Mesothelial cell of epicardium (in vitro differentiated cells): ENCODE results near the gene SLAMF9. TPM values are rescaled to one million over a fixed set of nuclear protein-coding genes. Genes with fewer than 3 reads are reported as not detected.

Source experiments
- DNase-seq, 2 experiments: peaks; one replicate each; pipeline ENCODE4 v3.0.0; 2021; ENCODE audit warnings: low spot score in 2 of 2; ENCODE audit not compliant: unreplicated experiment in 2 of 2
- H3K27ac Mint-ChIP-seq: 2 replicates; pipeline ENCODE4 v1.8.0; 2021; ENCODE audit warnings: mixed read lengths
- H3K27me3 Mint-ChIP-seq: 2 replicates; pipeline ENCODE4 v1.8.0; 2021; ENCODE audit warnings: low read depth, mixed read lengths
- H3K36me3 Mint-ChIP-seq: 2 replicates; pipeline ENCODE4 v1.8.0; 2021; ENCODE audit warnings: mixed read lengths
- H3K4me1 Mint-ChIP-seq: 2 replicates; pipeline ENCODE4 v1.8.0; 2021; ENCODE audit warnings: mixed read lengths
- H3K4me3 Mint-ChIP-seq: 2 replicates; pipeline ENCODE4 v1.8.0; 2021; ENCODE audit warnings: mild to moderate bottlenecking, moderate library complexity, mixed read lengths
- H3K9me3 Mint-ChIP-seq: 2 replicates; pipeline ENCODE4 v1.8.0; 2021; ENCODE audit warnings: mixed read lengths
- CTCF ChIP-seq: fragments of 200-600 bp; sonication (generic); IDR thresholded peaks from one replicate; pipeline ENCODE4 v1.5.0; 2021; ENCODE audit warnings: antibody characterized with exemption; ENCODE audit not compliant: unreplicated experiment
- total RNA-seq: library from RNA; stranded (reverse); gene quantifications from 3 replicates; pipeline ENCODE4 v1.2.1, GENCODE V29; 2021

SLAMF9 gene
- total RNA-seq, 1 donor from 2014 or later: not detected

- H3K27ac Mint-ChIP-seq: no peak overlapping the region
- no peak for DNase-seq
- no peaks in the 10 kb centered on the region for H3K36me3 Mint-ChIP-seq
- no peak for TF ChIP-seq CTCF
- no peak overlapping the region for H3K4me3 Mint-ChIP-seq
- H3K27me3 Mint-ChIP-seq: peaks cover 20% of the 10 kb centered on the region
- H3K9me3 Mint-ChIP-seq: no peaks in the 10 kb centered on the region
- H3K4me1 Mint-ChIP-seq: peaks cover 45% of the 10 kb centered on the region
Measured at GRCh38 chr1:159951016-159951415, 3.0 kb downstream of the SLAMF9 start.

- DNase-seq: no peak
- TF ChIP-seq CTCF: no peak
- peaks cover 48% of the 10 kb centered on the region for H3K4me1 Mint-ChIP-seq
- H3K27ac Mint-ChIP-seq: no peak overlapping the region
- H3K36me3 Mint-ChIP-seq: no peaks in the 10 kb centered on the region
- H3K9me3 Mint-ChIP-seq: no peaks in the 10 kb centered on the region
- H3K4me3 Mint-ChIP-seq: no peak overlapping the region
- peaks cover 17% of the 10 kb centered on the region for H3K27me3 Mint-ChIP-seq
Measured at GRCh38 chr1:159949981-159950381, 4.1 kb downstream of the SLAMF9 start.

GRCh38 chr1:159949123-159949522, 4.9 kb downstream of the SLAMF9 start:
- Mint-ChIP-seq H3K27ac (peak overlapping the region; percentile 14), H3K27me3 (peaks cover 17% of the 10 kb centered on the region)
- DNase-seq: no peak

GRCh38 chr1:159947942-159948341, 6.1 kb downstream of the SLAMF9 start:
- peak overlapping the region; percentile 76 for H3K27ac Mint-ChIP-seq
- TF ChIP-seq CTCF: no peak
- no peaks in the 10 kb centered on the region for H3K36me3 Mint-ChIP-seq
- no peak overlapping the region for H3K4me3 Mint-ChIP-seq
- H3K9me3 Mint-ChIP-seq: no peaks in the 10 kb centered on the region
- no peak for DNase-seq
- H3K4me1 Mint-ChIP-seq: peaks cover 60% of the 10 kb centered on the region
- peaks cover 10% of the 10 kb centered on the region for H3K27me3 Mint-ChIP-seq

More at GRCh38 chr1:159949123-159949522, 4.9 kb downstream of the SLAMF9 start:
- Mint-ChIP-seq H3K4me1 (peaks cover 53% of the 10 kb centered on the region), H3K36me3 (no peaks in the 10 kb centered on the region), H3K4me3 (no peak overlapping the region), H3K9me3 (no peaks in the 10 kb centered on the region)
- no peak for TF ChIP-seq CTCF

GRCh38 chr1:159946242-159947187, 7.5 kb downstream of the SLAMF9 start:
- no peak for TF ChIP-seq CTCF
- Mint-ChIP-seq H3K4me3 (peak overlapping the region; percentile 93), H3K9me3 (no peaks in the 10 kb centered on the region), H3K27ac (peak overlapping the region; percentile 77), H3K36me3 (no peaks in the 10 kb centered on the region), H3K4me1 (peaks cover 73% of the 10 kb centered on the region), H3K27me3 (peaks cover 4% of the 10 kb centered on the region)
- no peak for DNase-seq
